ENCODE results near the gene RNF224. TPM values are rescaled to one million over a fixed set of nuclear protein-coding genes. Genes with fewer than 3 reads are reported as not detected.

RNF224 gene
- total RNA-seq, 1 experiment from 2014 or later, result 0.30 TPM

- no peak for ATAC-seq
- no peak overlapping the region for H3K9ac ChIP-seq (ENCODE audit: low read length)
These were observed 1.9 kb downstream of the RNF224 start for GRCh38 chr9:137228968-137229896.

More at GRCh38 chr9:137228968-137229896, 1.9 kb downstream of the RNF224 start:
- H3K27ac ChIP-seq (ENCODE audit: low read depth, low read length), result no peak overlapping the region; the same call in 1 of the 2 replicates
- CTCF ChIA-PET, result no interaction called here
- BruUV-seq (replicated peaks), result no TSS peak
- H2AFZ ChIP-seq (ENCODE audit: low read depth, low read length, poor library complexity, severe bottlenecking), result no peak overlapping the region
- TF ChIP-seq POLR2A (IDR thresholded peaks at IDR 0.05; ENCODE audit: borderline replicate concordance, extremely low read depth, insufficient read depth, insufficient read length) (no peak), EZH2phosphoT487 (IDR thresholded peaks at IDR 0.05; ENCODE audit: borderline replicate concordance) (no peak), CBX3 (IDR thresholded peaks at IDR 0.05; ENCODE audit: low read depth) (no peak), JUND (IDR thresholded peaks at IDR 0.05) (no peak), YY1 (IDR thresholded peaks at IDR 0.05; ENCODE audit: extremely low read depth, insufficient replicate concordance, low read depth, low read length) (no peak), ATF3 (IDR thresholded peaks at IDR 0.05) (no peak), ZFX (IDR thresholded peaks at IDR 0.05) (no peak), SP1 (IDR thresholded peaks at IDR 0.05; ENCODE audit: low read depth) (no peak), ELF1 (IDR thresholded peaks at IDR 0.05; ENCODE audit: borderline replicate concordance, low read depth) (no peak), MAX (IDR thresholded peaks at IDR 0.05) (no peak), ZNF274 (IDR thresholded peaks at IDR 0.05; ENCODE audit: low read depth, low read length) (no peak), TCF7L2 (IDR thresholded peaks at IDR 0.05; ENCODE audit: borderline replicate concordance, extremely low read depth, insufficient read depth, insufficient read length) (no peak), EZH2 (IDR thresholded peaks at IDR 0.05) (no peak), CTCF (IDR thresholded peaks at IDR 0.05 in 2 of 3, conservative IDR thresholded peaks at IDR 0.05 in 1 of 3; ENCODE audit: borderline replicate concordance in 1 of 3, insufficient read depth in 1 of 3, low read depth in 2 of 3, low read length in 2 of 3) (no peak), ZBTB33 (IDR thresholded peaks at IDR 0.05; ENCODE audit: extremely low read depth, insufficient replicate concordance, low read length) (no peak), CEBPB (IDR thresholded peaks at IDR 0.05; ENCODE audit: low read depth) (no peak)
- H4K20me1 ChIP-seq (ENCODE audit: insufficient read depth), result no peaks in the 10 kb centered on the region
- no peak overlapping the region for H3K4me2 ChIP-seq (ENCODE audit: low read length)
- H3K9me2 ChIP-seq (ENCODE audit: insufficient read depth), result no peaks in the 10 kb centered on the region
- H3K79me2 ChIP-seq (ENCODE audit: insufficient read depth, low read length), result no peaks in the 10 kb centered on the region
- RAD21 ChIA-PET (ENCODE audit: low non-redundant PET in 1 of 2, low total read pairs in 2 of 2, uncharacterized antibody in 2 of 2, unreplicated experiment in 2 of 2), result no interaction called here
- no peak for DNase-seq (ENCODE audit: low read depth, low spot score)
- H3K4me1 ChIP-seq (ENCODE audit: control insufficient read depth in 1 of 2, insufficient read depth in 2 of 2, low read length in 2 of 2), result peaks cover 41 to 54% of the 10 kb centered on the region in 2 experiments
- no peak overlapping the region for H3K4me3 ChIP-seq (replicated peaks in 1 of 2; ENCODE audit: low read depth in 1 of 2, low read length in 2 of 2)
- POLR2A ChIA-PET, result no interaction called here
- no peaks in the 10 kb centered on the region for H3K27me3 ChIP-seq (ENCODE audit: insufficient read depth, low read length)
- intact Hi-C loops (cut with micrococcal nuclease), result loop anchor here (5.0 to 10.0 kb wide), 3 partner anchors 42 to 444 kb away; partner anchors contain the start of genes ANAPC2, NPDC1 and SSNA1
- H3K36me3 ChIP-seq (ENCODE audit: control insufficient read depth in 1 of 2, insufficient read depth in 2 of 2, low read length in 2 of 2), result no peaks in the 10 kb centered on the region
- no peaks in the 10 kb centered on the region for H3K9me3 ChIP-seq (ENCODE audit: control insufficient read depth in 1 of 2, insufficient read depth in 1 of 2, low read depth in 1 of 2, low read length in 2 of 2)

All from HCT116 (cell line).